Ishikawa (cell line): ENCODE measurements around the gene CD9.

Experiments
- NFIC ChIP-seq: IDR thresholded peaks from 2 replicates; pipeline ENCODE4 v1.6.1; 2012
- RAD21 ChIP-seq: IDR thresholded peaks from 2 replicates; pipeline ENCODE4 v1.6.1; 2012; ENCODE audit warnings: low read depth
- REST ChIP-seq: IDR thresholded peaks from 2 replicates; pipeline ENCODE4 v1.6.1; 2012; ENCODE audit warnings: low read depth, mild to moderate bottlenecking
- TAF1 ChIP-seq: IDR thresholded peaks from 2 replicates; pipeline ENCODE4 v1.6.1; 2012; ENCODE audit warnings: low read depth, mild to moderate bottlenecking
- TCF12 ChIP-seq: IDR thresholded peaks from 2 replicates; pipeline ENCODE4 v1.6.1; 2012; ENCODE audit warnings: low read depth
- ZBTB7A ChIP-seq: IDR thresholded peaks from 2 replicates; pipeline ENCODE4 v1.6.1; 2012; ENCODE audit warnings: low read depth

GRCh38 chr12:6223545-6223944, 23.3 kb downstream of the CD9 start:
- TF ChIP-seq TAF1 = no peak
- TF ChIP-seq NFIC = no peak
- no peak for TF ChIP-seq TCF12
- TF ChIP-seq ZBTB7A = no peak
- no peak for TF ChIP-seq RAD21
- TF ChIP-seq REST = no peak
